Measurements from ENCODE around the gene MRPL48. TPM values are rescaled to one million over a fixed set of nuclear protein-coding genes. Genes with fewer than 3 reads are reported as not detected.

Gene MRPL48
- total and polyA plus RNA-seq, 4 donors = 12.6 to 34.1 (median 20.0) TPM

DNA sequence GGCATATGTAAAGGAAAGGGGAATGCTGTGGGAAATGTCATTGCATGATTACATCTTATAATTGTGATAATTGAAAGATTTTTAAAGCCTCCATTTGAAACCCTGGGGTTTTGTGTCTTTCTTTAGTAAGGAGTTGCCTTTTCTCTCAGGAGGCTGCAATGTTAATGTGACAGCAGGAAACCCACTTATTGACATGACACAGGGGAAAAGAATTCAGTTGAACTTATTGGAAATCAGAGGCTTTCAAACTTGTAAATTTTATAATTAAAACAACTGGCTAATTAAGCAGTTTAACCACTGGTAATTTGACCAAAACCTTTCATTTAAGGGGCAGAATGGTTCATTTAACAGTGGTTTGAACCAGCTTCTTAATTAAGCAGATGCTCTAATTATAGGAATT is 31.2 kb downstream of the MRPL48 start:
- Histone ChIP-seq H3K27ac (ENCODE audit: low read depth in 1 of 2, low read length in 2 of 2) (no peak overlapping the region), H3K27me3 (ENCODE audit: control insufficient read depth in 4 of 4, insufficient read depth in 4 of 4, low read length in 3 of 4) (no peaks in the 10 kb centered on the region), H3K9me3 (ENCODE audit: control insufficient read depth in 4 of 4, low read length in 3 of 4) (no peaks in the 10 kb centered on the region), H3K4me3 (ENCODE audit: low read depth in 1 of 3, low read length in 3 of 3) (no peak overlapping the region), H3K4me1 (ENCODE audit: control insufficient read depth in 4 of 4, insufficient read depth in 4 of 4, low read length in 3 of 4) (no peaks in the 10 kb centered on the region), H3K36me3 (ENCODE audit: control insufficient read depth in 4 of 4, insufficient read depth in 3 of 4, low read depth in 1 of 4, low read length in 3 of 4) (peaks cover 0 to 3% (median 2%) of the 10 kb centered on the region in 4 donors), H3K9ac (ENCODE audit: low read depth in 1 of 2, low read length in 2 of 2) (no peak overlapping the region)
- no peak for DNase-seq (ENCODE audit: low spot score)
- no peak for TF ChIP-seq HNF4G (IDR thresholded peaks at IDR 0.05)

DNA sequence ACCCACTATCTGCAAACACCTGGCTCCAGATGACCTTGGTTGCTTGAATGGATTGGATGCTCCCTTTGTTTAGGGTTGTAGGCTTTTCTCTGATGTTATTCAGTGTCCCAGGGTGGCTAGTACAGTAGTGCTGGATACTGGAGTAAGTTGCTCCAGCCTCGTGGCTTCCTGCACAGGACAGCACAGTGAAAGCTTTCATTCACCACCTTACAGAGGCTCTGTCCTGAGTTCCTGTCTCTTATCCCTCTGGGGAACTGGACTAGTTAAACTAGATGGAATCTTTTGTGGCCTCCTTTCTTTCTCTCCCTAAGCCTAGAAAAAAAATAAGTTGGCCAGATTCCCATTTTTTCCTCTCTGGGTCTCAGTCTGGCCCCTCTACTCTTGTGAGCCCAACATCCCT is 42.6 kb downstream of the MRPL48 start:
- no peaks in the 10 kb centered on the region for H3K27me3 ChIP-seq (ENCODE audit: control insufficient read depth in 4 of 4, insufficient read depth in 4 of 4, low read length in 3 of 4)
- 95% methylated on average over 1 of the region's 1 CpG for WGBS
- no peaks in the 10 kb centered on the region for H3K4me1 ChIP-seq (ENCODE audit: control insufficient read depth in 4 of 4, insufficient read depth in 4 of 4, low read length in 3 of 4)
- no peak overlapping the region for H3K4me3 ChIP-seq (ENCODE audit: low read depth in 1 of 3, low read length in 3 of 3)
- no peak overlapping the region for H3K27ac ChIP-seq (ENCODE audit: low read depth in 1 of 2, low read length in 2 of 2)
- H3K9me3 ChIP-seq (ENCODE audit: control insufficient read depth in 4 of 4, low read length in 3 of 4) = no peaks in the 10 kb centered on the region
- H3K36me3 ChIP-seq (ENCODE audit: control insufficient read depth in 4 of 4, insufficient read depth in 3 of 4, low read depth in 1 of 4, low read length in 3 of 4) = peaks cover 0 to 19% (median 7%) of the 10 kb centered on the region in 4 donors
- H3K9ac ChIP-seq (ENCODE audit: low read depth in 1 of 2, low read length in 2 of 2) = no peak overlapping the region
- TF ChIP-seq FOXA1 (IDR thresholded peaks at IDR 0.05) (no peak), HNF4G (IDR thresholded peaks at IDR 0.05) (no peak), HNF4A (conservative IDR thresholded peaks at IDR 0.05) (no peak), JUND (IDR thresholded peaks at IDR 0.05) (no peak), NR2F2 (IDR thresholded peaks at IDR 0.05) (no peak), YY1 (IDR thresholded peaks at IDR 0.05) (no peak)
- DNase-seq (ENCODE audit: low spot score) = no peak

DNA sequence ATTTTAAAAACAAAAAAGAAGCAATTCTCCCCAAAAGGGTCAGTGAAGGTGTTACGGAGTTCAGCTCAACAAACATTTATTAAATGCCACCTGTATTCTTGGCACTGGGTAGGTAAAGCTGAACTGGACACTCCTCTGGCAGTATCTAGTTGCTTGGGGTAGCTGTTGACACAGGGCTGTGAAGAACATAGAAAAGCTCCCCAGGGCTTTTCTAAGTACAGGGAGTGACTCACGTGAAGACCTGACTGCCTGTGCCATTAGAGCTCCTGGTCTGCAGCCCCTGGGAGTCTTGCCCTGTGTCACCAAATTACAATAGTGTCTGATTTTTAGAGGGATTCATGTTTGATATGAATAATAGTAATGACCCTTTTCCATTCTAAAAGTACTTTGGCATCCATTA is 45.4 kb downstream of the MRPL48 start:
- no peak overlapping the region for H3K4me3 ChIP-seq (ENCODE audit: low read depth in 1 of 3, low read length in 3 of 3)
- H3K4me1 ChIP-seq (ENCODE audit: control insufficient read depth in 4 of 4, insufficient read depth in 4 of 4, low read length in 3 of 4) = no peaks in the 10 kb centered on the region
- H3K9ac ChIP-seq (ENCODE audit: low read depth in 1 of 2, low read length in 2 of 2) = no peak overlapping the region
- TF ChIP-seq, protein P1, sequence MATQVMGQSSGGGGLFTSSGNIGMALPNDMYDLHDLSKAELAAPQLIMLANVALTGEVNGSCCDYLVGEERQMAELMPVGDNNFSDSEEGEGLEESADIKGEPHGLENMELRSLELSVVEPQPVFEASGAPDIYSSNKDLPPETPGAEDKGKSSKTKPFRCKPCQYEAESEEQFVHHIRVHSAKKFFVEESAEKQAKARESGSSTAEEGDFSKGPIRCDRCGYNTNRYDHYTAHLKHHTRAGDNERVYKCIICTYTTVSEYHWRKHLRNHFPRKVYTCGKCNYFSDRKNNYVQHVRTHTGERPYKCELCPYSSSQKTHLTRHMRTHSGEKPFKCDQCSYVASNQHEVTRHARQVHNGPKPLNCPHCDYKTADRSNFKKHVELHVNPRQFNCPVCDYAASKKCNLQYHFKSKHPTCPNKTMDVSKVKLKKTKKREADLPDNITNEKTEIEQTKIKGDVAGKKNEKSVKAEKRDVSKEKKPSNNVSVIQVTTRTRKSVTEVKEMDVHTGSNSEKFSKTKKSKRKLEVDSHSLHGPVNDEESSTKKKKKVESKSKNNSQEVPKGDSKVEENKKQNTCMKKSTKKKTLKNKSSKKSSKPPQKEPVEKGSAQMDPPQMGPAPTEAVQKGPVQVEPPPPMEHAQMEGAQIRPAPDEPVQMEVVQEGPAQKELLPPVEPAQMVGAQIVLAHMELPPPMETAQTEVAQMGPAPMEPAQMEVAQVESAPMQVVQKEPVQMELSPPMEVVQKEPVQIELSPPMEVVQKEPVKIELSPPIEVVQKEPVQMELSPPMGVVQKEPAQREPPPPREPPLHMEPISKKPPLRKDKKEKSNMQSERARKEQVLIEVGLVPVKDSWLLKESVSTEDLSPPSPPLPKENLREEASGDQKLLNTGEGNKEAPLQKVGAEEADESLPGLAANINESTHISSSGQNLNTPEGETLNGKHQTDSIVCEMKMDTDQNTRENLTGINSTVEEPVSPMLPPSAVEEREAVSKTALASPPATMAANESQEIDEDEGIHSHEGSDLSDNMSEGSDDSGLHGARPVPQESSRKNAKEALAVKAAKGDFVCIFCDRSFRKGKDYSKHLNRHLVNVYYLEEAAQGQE (IDR thresholded peaks at IDR 0.05) = no peak
- no peak for TF ChIP-seq FOXA1 (IDR thresholded peaks at IDR 0.05)
- no peak for TF ChIP-seq HNF4G (IDR thresholded peaks at IDR 0.05)
- TF ChIP-seq TAF1 (conservative IDR thresholded peaks at IDR 0.05) = no peak
- TF ChIP-seq GABPA (IDR thresholded peaks at IDR 0.05 in 1 of 2, conservative IDR thresholded peaks at IDR 0.05 in 1 of 2) = no peak
- TF ChIP-seq, protein P2, sequence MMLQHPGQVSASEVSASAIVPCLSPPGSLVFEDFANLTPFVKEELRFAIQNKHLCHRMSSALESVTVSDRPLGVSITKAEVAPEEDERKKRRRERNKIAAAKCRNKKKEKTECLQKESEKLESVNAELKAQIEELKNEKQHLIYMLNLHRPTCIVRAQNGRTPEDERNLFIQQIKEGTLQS (IDR thresholded peaks at IDR 0.05) = no peak
- TF ChIP-seq NR2F2 (IDR thresholded peaks at IDR 0.05) = no peak
- TF ChIP-seq SP1 (IDR thresholded peaks at IDR 0.05) = no peak
- no peak for TF ChIP-seq JUND (IDR thresholded peaks at IDR 0.05)
- H3K27me3 ChIP-seq (ENCODE audit: control insufficient read depth in 4 of 4, insufficient read depth in 4 of 4, low read length in 3 of 4) = no peaks in the 10 kb centered on the region
- 98% methylated on average over 2 of the region's 2 CpGs for WGBS
- DNase-seq (ENCODE audit: low spot score) = no peak
- H3K36me3 ChIP-seq (ENCODE audit: control insufficient read depth in 4 of 4, insufficient read depth in 3 of 4, low read depth in 1 of 4, low read length in 3 of 4) = peaks cover 0 to 15% (median 7%) of the 10 kb centered on the region in 4 donors
- H3K27ac ChIP-seq (ENCODE audit: low read depth in 1 of 2, low read length in 2 of 2) = no peak overlapping the region
- no peaks in the 10 kb centered on the region for H3K9me3 ChIP-seq (ENCODE audit: control insufficient read depth in 4 of 4, low read length in 3 of 4)
